HL-60/S4 treated with retinoic acid at 250 ng/mL for 4 days and 3 days (cell line): ENCODE measurements around the gene CNOT4.
"Not testable (repeated sequence)": the region's sequence is repeated elsewhere in the genome, so short reads cannot be mapped to it uniquely, and the experiment has no call there.

Source experiments
- in situ Hi-C: fragments of 300-500 bp; cut with MboI; formaldehyde crosslinking; loops from 2 replicates; pipeline ENCODE4 v1.7.0; 2022; ENCODE audit warnings: low sequenced_read_pairs

Gene CNOT4

GRCh38 chr7:135366843-135367508 is 142.9 kb downstream of the CNOT4 start:
- in situ Hi-C loops = no loop called here

GRCh38 chr7:135365721-135366120 is 144.2 kb downstream of the CNOT4 start:
- in situ Hi-C loops = no loop called here

- in situ Hi-C loops = no loop called here
Observed at GRCh38 chr7:135364206-135364605, 145.7 kb downstream of the CNOT4 start.

- in situ Hi-C loops = no loop called here
Observed at GRCh38 chr7:135362871-135363270, 147.0 kb downstream of the CNOT4 start.

- in situ Hi-C loops = no loop called here
Observed at GRCh38 chr7:135361788-135362187, 148.1 kb downstream of the CNOT4 start.

GRCh38 chr7:135359615-135360014 is 150.3 kb downstream of the CNOT4 start:
- in situ Hi-C loops = no loop called here

GRCh38 chr7:135355377-135356048 is 154.4 kb downstream of the CNOT4 start:
- in situ Hi-C loops = no loop called here

GRCh38 chr7:135353832-135354231 is 156.1 kb downstream of the CNOT4 start:
- in situ Hi-C loops = no loop called here

- in situ Hi-C loops = no loop called here
Observed at GRCh38 chr7:135352285-135352684, 157.6 kb downstream of the CNOT4 start.

- in situ Hi-C loops = not testable (repeated sequence)
Observed at GRCh38 chr7:135351070-135351469, 158.8 kb downstream of the CNOT4 start.

GRCh38 chr7:135349746-135350145 is 160.2 kb downstream of the CNOT4 start:
- in situ Hi-C loops = no loop called here

GRCh38 chr7:135348493-135348892 is 161.4 kb downstream of the CNOT4 start:
- in situ Hi-C loops = no loop called here

- in situ Hi-C loops = no loop called here
Observed at GRCh38 chr7:135343361-135343760, 166.5 kb downstream of the CNOT4 start.

- in situ Hi-C loops = no loop called here
Observed at GRCh38 chr7:135342887-135343286, 167.0 kb downstream of the CNOT4 start.

GRCh38 chr7:135341049-135341448 is 168.9 kb downstream of the CNOT4 start:
- in situ Hi-C loops = no loop called here

GRCh38 chr7:135337977-135338550 is 171.8 kb downstream of the CNOT4 start:
- in situ Hi-C loops = no loop called here

GRCh38 chr7:135337506-135337905 is 172.4 kb downstream of the CNOT4 start:
- in situ Hi-C loops = no loop called here

- in situ Hi-C loops = no loop called here
Observed at GRCh38 chr7:135335628-135336139, 174.2 kb downstream of the CNOT4 start.

GRCh38 chr7:135334830-135335543 is 174.9 kb downstream of the CNOT4 start:
- in situ Hi-C loops = no loop called here

- in situ Hi-C loops = no loop called here
Observed at GRCh38 chr7:135333946-135334345, 176.0 kb downstream of the CNOT4 start.

- in situ Hi-C loops = no loop called here
Observed at GRCh38 chr7:135333200-135333599, 176.7 kb downstream of the CNOT4 start.
